Activated CD4-positive, alpha-beta T cell treated with anti-CD3 and anti-CD28 coated beads, Interleukin-2, amount 50 U/mL, for 24 hours (primary cell): ENCODE data around the gene KRT80.

Source experiments
- DNase-seq, 2 donors: peaks; one replicate each; pipeline ENCODE4 v3.0.0-alpha.2; 2020; ENCODE audit warnings: low read depth in 1 of 2, low spot score in 1 of 2

The KRT80 gene

DNA sequence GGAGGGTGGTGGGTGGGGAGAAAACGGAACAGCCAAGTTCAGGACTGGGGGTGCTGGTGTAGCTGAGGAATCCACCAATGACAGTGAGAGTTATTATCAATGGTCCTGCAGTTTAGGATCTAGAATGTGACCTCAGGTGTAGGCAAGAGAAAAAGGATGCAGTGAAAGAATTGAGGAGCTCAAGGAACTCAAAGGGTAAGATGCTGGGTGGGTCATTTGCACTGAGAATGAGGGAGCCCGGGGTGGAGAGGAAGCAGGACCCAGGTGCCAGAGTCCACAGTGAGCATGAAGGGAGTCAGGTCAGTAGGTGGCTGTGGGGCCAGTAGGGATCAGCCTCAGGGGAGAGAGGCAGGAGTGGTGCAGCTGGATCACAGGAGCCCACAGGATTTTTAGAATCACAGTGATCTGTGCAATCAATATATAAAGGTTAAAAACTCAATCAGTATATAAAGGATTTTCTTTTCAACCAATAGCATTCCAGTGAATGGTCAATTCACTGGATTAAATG, 38.1 kb upstream of the KRT80 start:
- DNase-seq: no peak

DNA sequence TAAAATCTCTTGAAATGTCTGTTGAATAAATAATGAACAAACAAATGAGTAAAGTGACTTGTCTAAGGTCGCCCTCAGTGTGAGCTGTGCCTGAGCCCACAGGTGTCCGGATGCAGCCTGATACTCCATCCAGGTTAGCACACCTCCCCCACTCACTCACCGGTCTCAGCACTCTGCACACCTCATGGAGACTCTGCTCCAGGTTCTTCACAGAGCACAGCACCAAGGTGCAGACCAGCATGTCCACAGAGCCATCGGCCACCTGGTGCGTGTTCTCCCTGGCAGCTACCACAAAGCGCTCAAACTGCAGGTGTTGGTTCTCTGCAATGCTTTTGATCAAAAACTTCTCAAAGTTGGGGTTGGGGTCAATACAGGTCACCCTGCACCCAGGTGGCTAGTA, 37.1 kb upstream of the KRT80 start:
- no peak for DNase-seq

DNA sequence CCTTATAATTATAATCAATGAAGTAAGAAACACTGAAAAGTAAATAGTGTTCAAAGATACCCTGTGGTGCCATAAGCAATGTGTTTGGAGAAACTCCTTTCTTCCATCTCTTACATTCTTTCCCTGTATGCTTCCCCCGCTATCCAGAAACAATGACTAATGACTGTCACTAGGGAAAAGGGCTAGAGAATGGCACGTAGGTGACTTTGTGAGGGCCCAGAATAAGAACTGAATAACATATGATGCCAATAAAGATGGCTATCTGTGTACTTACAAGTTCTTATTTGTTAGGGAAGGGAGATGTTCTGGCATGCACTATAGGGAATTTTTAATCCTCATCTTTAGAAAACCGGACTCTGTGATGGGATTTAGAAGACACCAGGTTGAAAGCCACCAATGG, 36.6 kb upstream of the KRT80 start:
- no peak for DNase-seq

DNA sequence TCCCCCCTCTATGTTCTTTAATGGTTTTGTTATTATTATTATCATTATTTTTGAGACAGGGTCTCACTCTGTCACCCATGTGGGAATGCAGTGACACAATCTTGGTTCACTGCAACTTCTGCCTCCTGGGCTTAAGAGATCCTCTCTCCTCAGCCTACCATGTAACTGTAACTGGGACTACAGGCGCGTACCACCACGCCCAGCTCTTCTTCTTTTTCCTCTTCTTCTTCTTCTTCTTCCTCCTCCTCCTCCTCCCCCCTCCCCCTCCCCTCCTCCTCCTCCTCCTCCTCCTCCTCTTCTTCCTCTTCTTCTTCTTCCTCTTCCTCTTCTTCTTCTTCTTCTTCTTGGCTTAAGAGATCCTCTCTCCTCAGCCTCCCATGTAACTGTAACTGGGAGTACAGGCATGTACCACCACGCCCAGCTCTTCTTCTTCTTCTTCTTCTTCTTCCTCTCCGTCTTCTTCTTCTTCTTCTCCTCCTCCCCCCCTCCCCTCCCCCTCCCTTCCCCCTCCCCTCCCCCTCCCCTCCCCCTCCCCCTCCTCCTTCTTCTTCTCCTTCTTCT, 35.9 kb upstream of the KRT80 start:
- no peak for DNase-seq

DNA sequence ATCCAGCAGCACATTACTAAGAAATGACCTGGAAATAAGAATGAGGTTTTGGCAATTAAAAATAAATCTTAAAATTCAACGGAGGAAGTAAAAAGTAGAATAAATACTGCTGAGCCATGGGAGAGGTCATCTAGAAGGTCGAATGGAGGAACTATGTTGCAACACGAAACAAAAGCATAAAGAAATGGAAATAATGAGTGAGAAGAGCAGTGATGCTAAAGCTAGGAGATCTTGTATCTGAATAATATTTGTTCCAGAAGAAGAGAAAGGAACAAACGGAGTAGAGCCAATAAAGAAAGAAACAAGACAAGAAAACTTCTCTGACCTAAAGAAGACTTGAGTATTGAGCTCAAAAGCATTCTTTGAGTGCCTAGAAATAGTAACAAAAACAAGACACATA, 34.6 kb upstream of the KRT80 start:
- no peak for DNase-seq

GRCh38 chr12:52225752-52226151, 33.9 kb upstream of the KRT80 start:
- DNase-seq: no peak

DNA sequence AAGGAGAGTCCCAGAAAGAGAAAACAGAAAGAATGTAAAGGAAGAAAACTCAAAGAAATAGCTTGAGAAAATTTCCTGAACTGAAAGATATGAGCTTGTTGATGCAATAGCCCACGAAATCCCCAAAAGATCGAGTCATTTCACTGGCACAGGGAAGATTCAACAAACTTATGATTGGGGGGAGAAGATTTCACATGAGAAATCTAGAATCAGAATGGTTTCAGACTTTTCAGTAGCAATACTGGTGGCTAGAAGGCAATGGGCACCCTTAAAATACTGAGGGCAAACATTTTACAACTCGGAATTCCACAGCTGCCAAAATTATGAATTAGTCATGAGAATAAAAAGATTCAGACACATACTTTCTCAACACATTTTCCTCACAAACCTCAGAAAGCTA, 32.3 kb upstream of the KRT80 start:
- DNase-seq: no peak

DNA sequence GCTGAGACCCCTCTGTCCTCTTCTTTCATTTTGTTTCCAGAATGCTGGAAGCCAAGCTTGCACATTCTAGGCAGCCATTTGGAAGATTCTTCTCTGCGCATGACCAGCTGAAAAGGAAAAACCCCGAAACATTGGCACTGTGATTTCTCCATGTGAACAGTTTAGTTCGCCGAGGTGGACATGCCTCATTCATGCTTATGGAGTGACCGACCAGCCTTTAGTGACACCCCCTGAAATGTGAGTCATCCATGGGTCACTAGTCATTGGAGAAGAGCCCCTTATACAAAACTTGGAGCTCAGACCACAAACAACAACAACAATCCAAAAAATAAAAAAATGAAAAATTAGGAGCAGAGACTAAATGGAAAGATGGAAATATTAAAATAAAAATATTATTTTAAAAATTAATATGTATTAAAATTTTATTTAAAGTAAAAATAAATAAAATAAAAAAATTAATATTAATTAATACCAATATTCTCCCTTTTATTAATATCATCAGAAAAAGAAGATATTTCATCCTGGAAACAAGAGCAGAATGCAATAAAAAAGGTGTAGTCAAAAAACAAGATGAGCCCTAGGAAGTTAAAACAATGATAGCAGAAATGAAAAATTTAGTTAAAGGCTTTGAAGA, 31.7 kb upstream of the KRT80 start:
- DNase-seq: no peak

GRCh38 chr12:52222692-52223091, 30.9 kb upstream of the KRT80 start:
- no peak for DNase-seq

DNA sequence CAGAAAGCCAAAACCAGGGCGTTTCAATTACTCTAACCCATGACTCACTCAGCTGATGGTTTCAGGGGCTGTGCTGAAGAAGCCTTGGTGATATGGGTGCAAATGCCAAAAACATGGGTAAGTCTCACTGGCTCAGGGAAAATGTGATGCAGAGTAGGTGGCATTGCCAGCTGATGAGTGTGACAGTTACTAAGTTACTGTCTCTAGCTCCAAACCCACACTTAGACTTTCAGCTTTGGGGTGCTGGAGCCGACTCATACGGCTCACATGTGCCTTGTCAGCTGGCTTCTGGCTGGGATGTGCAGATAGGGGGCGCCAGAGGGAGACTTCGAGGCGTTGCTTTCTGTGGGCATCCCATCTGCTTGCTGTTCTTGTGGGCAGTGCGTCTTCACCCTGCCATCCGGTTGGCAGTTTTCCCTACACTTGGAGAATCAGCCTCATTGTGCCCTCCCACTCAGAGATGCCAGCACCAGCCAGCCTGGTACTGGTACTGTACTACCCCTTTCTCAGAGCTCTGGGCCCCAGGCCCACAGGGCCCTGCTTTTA, 30.2 kb upstream of the KRT80 start:
- peak; percentile 41 to 69 for DNase-seq

DNA sequence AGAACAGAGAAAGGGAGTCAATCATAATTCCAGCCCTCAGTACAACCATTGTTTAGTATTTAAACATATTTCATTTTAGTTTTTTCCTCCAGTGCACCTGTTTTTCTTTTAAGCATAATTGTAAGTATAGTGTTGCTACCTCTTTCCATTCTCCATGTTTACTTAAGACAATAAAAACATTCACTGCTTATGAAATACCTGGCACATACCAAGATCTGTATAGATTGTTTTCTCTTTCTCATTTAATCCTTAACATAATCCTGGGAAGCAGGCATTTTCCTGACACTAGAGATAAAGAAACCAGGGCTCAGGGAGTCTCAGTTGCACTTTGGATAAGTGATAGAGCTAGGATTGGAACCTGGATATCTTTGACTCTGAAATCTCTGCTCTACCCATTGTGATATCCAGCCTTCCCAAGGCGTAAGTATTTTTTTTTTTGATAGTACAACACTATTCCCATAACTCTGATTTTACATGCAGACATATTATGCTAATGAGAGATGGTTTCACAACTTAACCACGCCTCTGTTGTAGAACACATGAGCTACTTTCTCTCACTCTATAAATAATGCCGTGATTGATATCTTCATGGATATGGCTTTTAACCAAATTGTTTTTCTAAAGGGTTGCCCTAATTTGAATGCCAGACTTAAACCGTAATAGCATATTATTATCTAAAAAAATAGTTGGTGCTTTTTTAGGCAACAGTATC, 29.4 kb upstream of the KRT80 start:
- DNase-seq: no peak

GRCh38 chr12:52220477-52220876, 28.7 kb upstream of the KRT80 start:
- DNase-seq: no peak

DNA sequence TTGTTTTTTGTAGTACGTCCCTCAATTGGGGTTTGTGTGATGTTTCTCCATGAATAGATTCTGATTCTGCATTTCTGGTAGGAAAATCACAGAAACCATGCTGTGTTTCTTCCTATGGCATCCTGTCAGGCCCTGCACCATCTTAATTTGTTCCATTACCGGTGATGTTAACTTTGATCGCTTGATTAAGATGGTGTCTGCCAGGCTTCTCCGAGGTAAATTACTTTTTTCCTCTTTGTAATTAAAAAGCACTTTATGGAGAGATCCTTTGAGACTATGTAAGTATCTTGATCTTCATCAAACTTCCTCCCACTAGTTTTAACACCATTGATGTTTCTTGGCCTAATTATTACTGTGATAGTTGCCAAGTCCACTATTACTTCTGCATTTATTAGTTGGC, 26.2 kb upstream of the KRT80 start:
- DNase-seq: no peak

- no peak for DNase-seq
Observed at GRCh38 chr12:52217223-52217622, 25.4 kb upstream of the KRT80 start.

DNA sequence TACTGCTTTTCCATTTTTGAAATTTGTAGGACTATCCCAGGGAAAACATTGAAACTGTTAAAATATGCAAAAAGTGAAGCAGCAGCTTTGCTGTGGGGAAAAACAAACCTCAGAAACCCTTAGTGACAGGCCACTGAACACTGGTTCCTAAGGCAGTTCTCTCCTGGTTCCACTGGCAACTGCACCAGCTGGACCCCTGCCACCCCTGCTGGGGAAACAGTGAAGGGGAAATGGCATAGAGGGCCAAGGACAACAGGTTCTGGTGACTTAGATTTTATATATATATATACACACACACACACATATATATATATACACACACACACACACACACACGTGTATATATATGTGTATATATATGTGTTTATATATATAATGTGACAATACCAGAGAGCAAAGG, 25.0 kb upstream of the KRT80 start:
- no peak for DNase-seq

- no peak for DNase-seq
Observed at GRCh38 chr12:52216100-52216499, 24.3 kb upstream of the KRT80 start.

- no peak for DNase-seq
Observed at GRCh38 chr12:52215587-52216031, 23.8 kb upstream of the KRT80 start.

DNA sequence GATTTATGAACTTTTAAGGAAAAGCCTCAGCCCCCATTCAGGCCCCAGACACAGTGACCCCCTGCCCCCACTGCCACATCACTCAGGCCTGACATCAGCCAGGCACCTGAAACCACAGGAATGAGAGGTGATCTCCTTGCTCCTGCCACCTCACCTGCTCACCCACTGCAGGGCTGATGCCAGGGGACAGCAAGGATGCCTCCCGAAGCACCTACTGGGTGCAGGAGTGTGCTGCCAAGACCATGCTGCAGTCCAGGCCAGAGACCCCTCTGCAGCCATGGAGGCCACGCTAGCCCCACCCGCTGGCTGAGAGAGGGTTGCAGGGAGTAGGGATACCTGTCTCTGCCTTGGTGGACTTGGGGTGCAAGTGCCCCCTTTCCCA, 22.6 kb upstream of the KRT80 start:
- no peak for DNase-seq

DNA sequence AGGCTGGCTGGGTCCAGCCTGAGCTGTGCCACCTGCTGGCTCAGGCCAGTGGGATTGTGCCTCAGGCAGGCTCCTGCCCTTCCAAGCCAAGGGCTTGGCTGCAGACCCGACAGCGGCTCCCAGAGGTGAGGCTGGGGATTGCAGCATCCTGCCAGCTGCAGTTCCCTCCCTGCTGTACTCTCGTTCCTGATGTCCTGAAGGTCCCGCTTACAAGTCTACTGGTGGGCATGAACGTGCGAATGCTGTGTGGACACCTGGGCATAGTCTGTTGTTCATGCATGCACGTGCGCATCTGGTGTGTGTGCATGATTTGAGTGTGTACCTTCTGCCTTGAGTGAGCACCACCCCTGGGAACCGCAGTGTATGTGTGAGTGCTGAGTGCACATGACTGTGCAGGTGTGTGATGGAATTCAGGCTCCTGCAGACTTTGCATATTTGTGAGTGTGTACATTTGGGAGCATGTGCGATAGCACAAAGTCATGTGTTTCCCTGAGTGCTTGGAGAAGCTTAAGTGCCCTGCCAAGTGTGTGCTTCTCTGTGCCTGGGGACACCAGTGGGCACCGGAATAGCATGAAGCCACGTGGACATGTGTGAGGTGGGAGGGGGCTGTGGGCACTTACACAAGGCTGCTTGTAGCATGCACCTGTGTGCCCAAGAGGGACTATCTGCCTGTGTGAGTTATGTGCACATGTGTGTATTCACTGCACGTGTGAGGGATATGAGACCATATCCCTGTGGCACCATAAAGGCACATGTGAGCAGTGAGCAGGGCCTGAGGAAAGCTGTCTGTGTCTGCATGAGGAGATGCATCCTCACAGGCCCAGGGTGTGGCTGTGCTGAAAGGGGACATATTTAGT, 22.0 kb upstream of the KRT80 start:
- peak; percentile 10 to 33 for DNase-seq

DNA sequence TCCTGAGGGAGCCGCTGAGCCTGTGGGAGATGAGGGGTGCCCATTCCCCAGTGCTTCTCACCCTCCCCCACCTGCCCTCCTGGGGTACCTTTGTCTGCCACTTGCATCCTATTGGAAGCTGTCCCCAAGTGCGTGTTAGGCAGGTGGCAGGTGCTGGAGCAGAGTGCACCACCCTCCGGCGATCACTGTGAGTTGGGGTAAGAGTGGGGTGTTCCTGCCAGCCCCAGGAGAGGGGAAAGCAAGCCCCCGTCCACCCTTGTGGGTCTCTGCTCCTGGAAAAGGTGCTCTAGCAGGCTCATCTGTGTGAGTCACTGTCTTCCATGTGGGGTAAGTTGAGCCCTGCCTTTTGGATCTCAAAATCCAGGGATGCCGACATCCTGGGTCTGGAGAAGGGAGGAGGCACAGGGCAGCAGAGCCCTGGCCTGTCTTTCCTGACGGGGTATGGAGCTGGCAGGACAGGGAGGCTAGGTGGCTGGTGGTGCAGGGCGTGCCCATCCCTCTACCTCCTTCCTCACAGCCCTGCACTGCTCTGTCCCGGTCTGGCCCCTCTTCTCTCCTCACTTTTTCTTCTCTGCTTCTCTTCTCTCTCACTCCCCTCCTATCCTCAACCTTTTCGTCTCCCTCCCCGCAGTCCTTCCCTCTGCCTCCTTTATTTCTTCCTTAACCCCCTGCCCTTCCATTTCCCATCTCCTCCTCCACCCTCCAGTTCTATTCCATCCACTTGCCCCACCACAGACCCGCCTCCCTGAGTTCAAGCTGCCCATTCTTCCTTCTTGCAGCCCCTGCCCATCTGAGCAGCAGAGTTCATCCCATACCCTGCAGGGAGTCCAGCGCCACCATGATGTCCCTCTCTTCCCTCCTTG, 21.1 kb upstream of the KRT80 start:
- DNase-seq: no peak
